OCI-LY3 (cell line): ENCODE data around the gene SGIP1.
"Not testable (repeated sequence)": the region's sequence is repeated elsewhere in the genome, so short reads cannot be mapped to it uniquely, and the experiment has no call there.

Experiments used
- H2AFZ ChIP-seq: fragments of 200-600, 300-600 bp; shearing (Covaris generic); 2 replicates; pipeline ENCODE4 v1.6.0; 2014; ENCODE audit warnings: antibody characterized with exemption, low read depth, low read length
- H3K27ac ChIP-seq: fragments of 200-600, 300-600 bp; sonication (generic); 2 replicates; pipeline ENCODE4 v1.5.1; 2014; ENCODE audit warnings: mild to moderate bottlenecking, low read length, moderate library complexity, mixed read lengths
- H3K27me3 ChIP-seq: fragments of 200-600, 300-600 bp; sonication (generic); 2 replicates; pipeline ENCODE4 v1.6.1; 2014; ENCODE audit warnings: low read depth, low read length, mixed read lengths
- H3K36me3 ChIP-seq: fragments of 200-600, 300-600 bp; sonication (generic); replicated peaks from 2 replicates; pipeline ENCODE3; 2014; ENCODE audit warnings: low read depth, low read length, mixed read lengths
- H3K4me1 ChIP-seq: fragments of 300-600, 200-600 bp; sonication (generic); 2 replicates; pipeline ENCODE4 v1.6.1; 2014; ENCODE audit warnings: low read length, mixed read lengths
- H3K4me2 ChIP-seq: fragments of 200-600, 300-600 bp; sonication (generic); 2 replicates; pipeline ENCODE4 v1.6.1; 2014; ENCODE audit warnings: low read length, mixed read lengths
- H3K4me3 ChIP-seq: fragments of 300-600, 200-600 bp; sonication (generic); 2 replicates; pipeline ENCODE4 v1.5.1; 2014; ENCODE audit warnings: antibody characterized with exemption, mild to moderate bottlenecking, low read length, moderate library complexity
- H3K79me2 ChIP-seq: fragments of 300-600, 200-600 bp; shearing (Covaris generic); 2 replicates; pipeline ENCODE4 v1.6.1; 2014; ENCODE audit warnings: mild to moderate bottlenecking, low read length, mixed read lengths
- H3K9ac ChIP-seq: fragments of 300-600, 200-600 bp; shearing (Covaris generic); 2 replicates; pipeline ENCODE4 v1.6.0; 2014; ENCODE audit warnings: mild to moderate bottlenecking, low read length, moderate library complexity
- H3K9me3 ChIP-seq: fragments of 200-600, 300-600 bp; shearing (Covaris generic); 2 replicates; pipeline ENCODE4 v1.6.1; 2014; ENCODE audit warnings: low read length, mixed read lengths; ENCODE audit not compliant: insufficient read depth
- H4K20me1 ChIP-seq: fragments of 200-600, 300-600 bp; sonication (generic); 2 replicates; pipeline ENCODE4 v1.6.1; 2016; ENCODE audit warnings: low read length, mixed read lengths; ENCODE audit not compliant: insufficient read depth
- CTCF ChIP-seq: fragments of 200-600, 300-600 bp; sonication (generic); IDR thresholded peaks from 2 replicates; pipeline ENCODE4 v1.5.1; 2014; ENCODE audit warnings: antibody characterized with exemption, low read length, low read depth
- EZH2phosphoT487 ChIP-seq: fragments of 200-600 bp; shearing (Covaris generic); IDR thresholded peaks from 2 replicates; pipeline ENCODE4 v1.6.1; 2018; ENCODE audit warnings: antibody characterized with exemption, mixed run types, low read depth

SGIP1 gene

GRCh38 chr1:66732407-66733166 lies 198.6 kb downstream of the SGIP1 start:
- H3K9ac ChIP-seq, result no peak overlapping the region
- H4K20me1 ChIP-seq, result no peaks in the 10 kb centered on the region
- H3K27ac ChIP-seq, result no peak overlapping the region
- H3K4me1 ChIP-seq, result peaks cover 4% of the 10 kb centered on the region; the same call in 1 of the 2 replicates
- TF ChIP-seq EZH2phosphoT487 (no peak), CTCF (no peak)
- H3K9me3 ChIP-seq, result no peaks in the 10 kb centered on the region
- no peak overlapping the region for H2AFZ ChIP-seq
- no peaks in the 10 kb centered on the region for H3K79me2 ChIP-seq
- no peaks in the 10 kb centered on the region for H3K27me3 ChIP-seq
- H3K4me2 ChIP-seq, result no peak overlapping the region
- H3K36me3 ChIP-seq, result no peaks in the 10 kb centered on the region
- H3K4me3 ChIP-seq, result no peak overlapping the region

GRCh38 chr1:66733348-66734017 lies 199.5 kb downstream of the SGIP1 start:
- Histone ChIP-seq H2AFZ (peak overlapping the region; percentile 95), H3K9ac (0 out of 2 replicates have a peak overlapping the region, but pooled peaks have one; percentile 3), H4K20me1 (no peaks in the 10 kb centered on the region), H3K4me1 (peaks cover 4% of the 10 kb centered on the region; the same call in 1 of the 2 replicates), H3K36me3 (no peaks in the 10 kb centered on the region), H3K4me2 (peak overlapping the region; percentile 53), H3K27ac (no peak overlapping the region), H3K4me3 (peak overlapping the region; percentile 42; the same call in 1 of the 2 replicates), H3K27me3 (no peaks in the 10 kb centered on the region), H3K9me3 (no peaks in the 10 kb centered on the region), H3K79me2 (no peaks in the 10 kb centered on the region)
- peak; percentile 51 for TF ChIP-seq CTCF
- no peak for TF ChIP-seq EZH2phosphoT487

- H3K36me3 ChIP-seq, H4K20me1 ChIP-seq, H3K4me3 ChIP-seq, H3K27me3 ChIP-seq, H3K79me2 ChIP-seq, H3K4me1 ChIP-seq, H3K4me2 ChIP-seq, H2AFZ ChIP-seq, H3K27ac ChIP-seq, H3K9me3 ChIP-seq, H3K9ac ChIP-seq: not testable (repeated sequence)
Measured at GRCh38 chr1:66734531-66734930, 200.6 kb downstream of the SGIP1 start.

- H3K79me2 ChIP-seq, result no peaks in the 10 kb centered on the region
- H3K27me3 ChIP-seq, result no peaks in the 10 kb centered on the region
- H3K4me2 ChIP-seq, result no peak overlapping the region
- H4K20me1 ChIP-seq, result no peaks in the 10 kb centered on the region
- H3K9me3 ChIP-seq, result no peaks in the 10 kb centered on the region
- peaks cover 4% of the 10 kb centered on the region; the same call in 1 of the 2 replicates for H3K4me1 ChIP-seq
- TF ChIP-seq EZH2phosphoT487 (no peak), CTCF (no peak)
- H3K36me3 ChIP-seq, result no peaks in the 10 kb centered on the region
- no peak overlapping the region for H3K4me3 ChIP-seq
- H3K9ac ChIP-seq, result no peak overlapping the region
- no peak overlapping the region for H2AFZ ChIP-seq
- no peak overlapping the region for H3K27ac ChIP-seq
Measured at GRCh38 chr1:66737836-66738235, 203.9 kb downstream of the SGIP1 start.
